GM06990 (cell line): ENCODE data around the gene ABHD10.

Experiments
- DNase-seq: peaks from one replicate; pipeline ENCODE4 v3.0.0-alpha.2; 2011; ENCODE audit not compliant: insufficient read length; ENCODE audit errors: extremely low read depth
- H3K27me3 ChIP-seq: replicated peaks from 2 replicates; pipeline ENCODE4 v1.6.0; 2011; ENCODE audit warnings: low read length; ENCODE audit not compliant: control insufficient read depth, insufficient read depth
- H3K36me3 ChIP-seq: 2 replicates; pipeline ENCODE4 v1.5.1; 2011; ENCODE audit warnings: low read length; ENCODE audit not compliant: control insufficient read depth, insufficient read depth
- H3K4me3 ChIP-seq: replicated peaks from 2 replicates; pipeline ENCODE4 v1.5.1; 2011; ENCODE audit warnings: low read depth, mild to moderate bottlenecking, control low read depth, low read length
- CTCF ChIP-seq: IDR thresholded peaks from 2 replicates; pipeline ENCODE4 v1.5.1; 2011; ENCODE audit warnings: low read length, control low read depth, mild to moderate bottlenecking, inconsistent platforms; ENCODE audit not compliant: insufficient read depth, poor library complexity, severe bottlenecking

ABHD10 gene

GRCh38 chr3:112019716-112020115 lies 40.9 kb downstream of the ABHD10 start:
- TF ChIP-seq CTCF: no peak
- Histone ChIP-seq H3K27me3 (no peaks in the 10 kb centered on the region), H3K36me3 (no peaks in the 10 kb centered on the region), H3K4me3 (no peak overlapping the region)
- DNase-seq: no peak

GRCh38 chr3:112020674-112021085 lies 41.9 kb downstream of the ABHD10 start:
- no peak for TF ChIP-seq CTCF
- no peak for DNase-seq
- H3K36me3 ChIP-seq: no peaks in the 10 kb centered on the region
- no peaks in the 10 kb centered on the region for H3K27me3 ChIP-seq
- H3K4me3 ChIP-seq: no peak overlapping the region

GRCh38 chr3:112027142-112027541 lies 48.3 kb downstream of the ABHD10 start:
- TF ChIP-seq CTCF: no peak
- no peaks in the 10 kb centered on the region for H3K27me3 ChIP-seq
- H3K36me3 ChIP-seq: no peaks in the 10 kb centered on the region
- DNase-seq: no peak
- H3K4me3 ChIP-seq: no peak overlapping the region

GRCh38 chr3:112027826-112028225 lies 49.0 kb downstream of the ABHD10 start:
- no peak overlapping the region for H3K4me3 ChIP-seq
- TF ChIP-seq CTCF: no peak
- no peaks in the 10 kb centered on the region for H3K27me3 ChIP-seq
- H3K36me3 ChIP-seq: no peaks in the 10 kb centered on the region
- DNase-seq: no peak

- Histone ChIP-seq H3K27me3 (peaks cover 3% of the 10 kb centered on the region), H3K36me3 (no peaks in the 10 kb centered on the region), H3K4me3 (no peak overlapping the region)
- no peak for DNase-seq
- TF ChIP-seq CTCF: no peak
Observed at GRCh38 chr3:112030901-112031300, 52.1 kb downstream of the ABHD10 start.

- DNase-seq: no peak
- H3K4me3 ChIP-seq: no peak overlapping the region
- TF ChIP-seq CTCF: no peak
- H3K36me3 ChIP-seq: no peaks in the 10 kb centered on the region
- H3K27me3 ChIP-seq: peaks cover 3% of the 10 kb centered on the region
Observed at GRCh38 chr3:112032098-112032731, 53.4 kb downstream of the ABHD10 start.
